NOMO-1 (cell line): ENCODE results near the gene OTUB1.
A peak's percentile ranks its signal among the peaks of the same experiment; 100 is the strongest.

Experiments
- DNase-seq, 2 experiments: peaks; one replicate each; lab custom pipeline; 2025; ENCODE audit not compliant: unreplicated experiment in 2 of 2; lab: John Stamatoyannopoulos, UW

Gene OTUB1

GRCh38 chr11:63974259-63975143 lies 11.7 kb upstream of the OTUB1 start, which contains the start of gene COX8A:
COX8A (plus strand) TSS chr11:63974620; CDS start chr11:63974681, 61 bp downstream.
- DNase-seq = peak; percentile 99 to 100

GRCh38 chr11:63978551-63979239 lies 7.5 kb upstream of the OTUB1 start:
- DNase-seq = no peak

DNA sequence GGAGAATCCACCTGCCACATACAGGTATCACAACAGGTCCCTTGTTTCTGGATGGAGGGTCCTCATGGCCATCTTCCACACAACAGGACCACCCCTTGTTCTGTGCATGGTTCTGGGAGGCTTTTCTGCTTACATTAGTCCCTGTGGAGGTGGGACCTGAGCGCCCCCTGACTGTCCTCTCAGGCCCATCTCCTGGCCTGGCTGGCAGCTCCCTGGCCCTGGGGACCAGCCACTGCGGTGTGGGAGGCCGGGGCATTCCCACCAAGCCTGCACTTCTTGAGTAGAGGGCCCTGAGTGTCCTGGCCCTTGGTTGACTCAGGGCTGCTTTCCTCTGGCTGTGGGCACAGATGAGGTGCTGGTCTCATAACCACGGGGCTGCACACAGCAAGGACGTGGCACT lies 6.8 kb upstream of the OTUB1 start:
- DNase-seq = no peak

DNA sequence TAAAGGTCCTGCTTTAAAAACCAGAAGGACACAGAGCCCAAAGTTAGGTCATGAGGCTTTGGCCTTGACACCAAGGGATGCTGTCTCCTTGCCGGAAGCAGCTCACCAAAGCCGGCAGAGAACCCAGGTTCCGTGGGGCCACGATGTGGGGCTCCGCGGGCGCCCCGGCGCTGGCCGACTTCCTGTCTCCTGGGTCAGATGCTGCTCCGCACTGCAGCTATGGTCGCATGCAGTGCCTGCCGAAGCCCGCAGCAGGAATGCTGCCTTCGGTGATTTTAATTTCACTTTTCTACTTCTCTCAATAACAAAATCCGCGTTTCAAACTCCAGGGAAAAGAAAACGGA lies 454 bp upstream of the OTUB1 start:
- DNase-seq = peak; percentile 38 to 46

GRCh38 chr11:63986932-63987513 lies 785 bp downstream of the OTUB1 start:
- no peak for DNase-seq

DNA sequence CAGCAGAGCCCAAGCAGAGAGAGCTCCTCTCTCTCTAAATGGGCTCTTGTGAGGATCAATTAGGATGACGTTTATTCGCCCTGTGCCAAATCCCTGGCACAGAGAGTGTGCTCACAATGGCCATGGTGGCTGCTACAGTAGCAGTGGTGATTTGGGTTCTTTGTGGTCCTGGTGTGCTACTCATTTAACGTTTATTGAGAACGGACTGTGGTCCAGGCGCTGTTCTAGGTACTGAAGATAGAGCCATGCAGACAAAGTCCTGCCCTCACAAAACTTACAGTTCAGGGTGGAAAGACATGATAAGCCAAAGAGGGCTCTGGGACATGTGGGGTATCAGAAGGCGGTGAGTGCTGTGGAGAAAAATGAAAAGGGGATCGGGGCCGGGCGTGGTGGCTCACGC lies 5.3 kb downstream of the OTUB1 start:
- no peak for DNase-seq

DNA sequence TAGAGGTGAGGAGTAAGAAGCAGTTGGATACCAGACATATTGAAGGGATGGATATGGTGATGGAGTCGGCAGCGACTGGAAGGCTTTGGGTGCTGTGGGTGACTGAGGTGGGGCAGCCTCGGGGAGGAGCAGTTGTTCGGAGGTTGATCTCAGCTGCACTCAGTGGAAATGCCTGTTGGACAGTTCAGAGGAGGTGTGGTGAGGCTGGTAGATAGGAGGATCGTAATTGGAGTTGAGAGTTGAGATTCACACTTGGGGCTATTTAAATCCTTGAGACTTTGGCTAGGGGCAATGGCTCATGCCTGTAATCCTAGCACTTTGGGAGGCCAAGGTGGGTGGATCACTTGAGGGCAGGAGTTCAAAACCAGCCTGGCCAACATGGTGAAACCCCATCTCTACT lies 6.9 kb downstream of the OTUB1 start:
- no peak for DNase-seq

DNA sequence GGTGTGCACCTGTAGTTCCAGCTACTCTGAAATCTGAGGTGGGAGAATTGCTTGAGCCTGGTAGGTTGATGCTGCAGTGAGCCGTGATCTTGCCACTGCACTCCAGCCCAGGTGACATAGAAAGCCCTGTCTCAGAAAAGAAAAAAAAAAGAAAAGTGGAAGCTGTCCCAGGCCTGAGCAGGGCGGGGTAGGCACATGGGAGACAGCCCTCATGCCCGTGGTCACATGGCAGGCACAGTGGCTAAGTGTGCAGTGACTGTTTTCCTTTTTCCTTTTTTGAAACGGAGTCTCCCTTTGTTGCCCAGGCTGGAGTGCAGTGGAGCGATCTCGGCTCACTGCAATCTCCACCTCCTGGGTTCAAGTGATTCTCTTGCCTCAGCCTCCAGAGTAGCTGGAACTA lies 7.8 kb downstream of the OTUB1 start:
- no peak for DNase-seq

- DNase-seq = no peak
Observed at GRCh38 chr11:63996512-63996911, 10.3 kb downstream of the OTUB1 start.

DNA sequence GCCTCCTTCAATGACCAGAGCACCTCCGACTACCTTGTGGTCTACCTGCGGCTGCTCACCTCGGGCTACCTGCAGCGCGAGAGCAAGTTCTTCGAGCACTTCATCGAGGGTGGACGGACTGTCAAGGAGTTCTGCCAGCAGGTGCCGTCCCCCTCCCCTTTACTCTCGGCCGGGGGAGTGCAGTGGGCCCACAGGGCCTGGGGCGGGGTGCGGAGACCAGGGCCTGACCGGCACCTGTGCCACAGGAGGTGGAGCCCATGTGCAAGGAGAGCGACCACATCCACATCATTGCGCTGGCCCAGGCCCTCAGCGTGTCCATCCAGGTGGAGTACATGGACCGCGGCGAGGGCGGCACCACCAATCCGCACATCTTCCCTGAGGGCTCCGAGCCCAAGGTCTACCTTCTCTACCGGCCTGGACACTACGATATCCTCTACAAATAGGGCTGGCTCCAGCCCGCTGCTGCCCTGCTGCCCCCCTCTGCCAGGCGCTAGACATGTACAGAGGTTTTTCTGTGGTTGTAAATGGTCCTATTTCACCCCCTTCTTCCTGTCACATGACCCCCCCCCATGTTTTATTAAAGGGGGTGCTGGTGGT lies 11.0 kb downstream of the OTUB1 start:
- DNase-seq = no peak

GRCh38 chr11:63997801-63998337 lies 11.6 kb downstream of the OTUB1 start:
- no peak for DNase-seq

- DNase-seq = no peak
Observed at GRCh38 chr11:63998558-63999348, 12.5 kb downstream of the OTUB1 start.

- DNase-seq = no peak
Observed at GRCh38 chr11:63999349-64000025, 13.2 kb downstream of the OTUB1 start.

DNA sequence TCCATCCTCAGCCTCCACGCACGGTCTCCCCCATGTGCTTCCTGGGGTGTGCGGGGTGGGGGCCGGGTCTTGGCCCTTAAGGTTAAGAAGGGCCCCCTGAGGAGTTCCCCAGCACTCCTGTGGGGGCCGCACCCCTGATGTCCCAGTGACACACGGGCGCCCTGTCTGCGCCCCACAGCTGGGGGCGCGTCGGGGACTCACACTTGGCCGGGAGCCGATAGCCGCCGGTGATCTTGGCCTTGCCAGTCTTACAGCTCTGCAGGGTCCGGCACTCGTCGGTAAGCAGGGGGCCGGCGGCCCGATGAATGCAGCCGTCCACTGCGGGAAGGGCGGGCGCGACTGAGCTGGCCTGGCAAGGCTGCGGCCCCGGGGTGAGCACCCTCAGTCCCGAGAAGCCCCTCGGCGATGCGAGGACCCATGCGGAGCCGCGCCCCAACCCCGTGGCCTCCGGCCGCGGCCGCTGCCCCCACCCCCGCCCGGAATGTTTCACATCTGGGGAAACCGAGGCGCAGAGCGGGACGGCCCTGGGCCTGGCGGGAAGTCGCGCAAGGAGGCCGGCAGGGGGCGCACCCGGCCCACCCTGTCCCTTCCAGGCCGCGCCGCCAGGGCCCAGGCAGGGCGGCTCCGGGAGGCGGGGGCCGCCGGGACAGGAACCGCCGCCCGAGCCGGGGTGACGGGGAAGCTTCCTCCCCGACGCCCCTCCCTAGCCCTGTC lies 13.9 kb downstream of the OTUB1 start:
- peak in 1 of 2 experiments; percentile 26 for DNase-seq

DNA sequence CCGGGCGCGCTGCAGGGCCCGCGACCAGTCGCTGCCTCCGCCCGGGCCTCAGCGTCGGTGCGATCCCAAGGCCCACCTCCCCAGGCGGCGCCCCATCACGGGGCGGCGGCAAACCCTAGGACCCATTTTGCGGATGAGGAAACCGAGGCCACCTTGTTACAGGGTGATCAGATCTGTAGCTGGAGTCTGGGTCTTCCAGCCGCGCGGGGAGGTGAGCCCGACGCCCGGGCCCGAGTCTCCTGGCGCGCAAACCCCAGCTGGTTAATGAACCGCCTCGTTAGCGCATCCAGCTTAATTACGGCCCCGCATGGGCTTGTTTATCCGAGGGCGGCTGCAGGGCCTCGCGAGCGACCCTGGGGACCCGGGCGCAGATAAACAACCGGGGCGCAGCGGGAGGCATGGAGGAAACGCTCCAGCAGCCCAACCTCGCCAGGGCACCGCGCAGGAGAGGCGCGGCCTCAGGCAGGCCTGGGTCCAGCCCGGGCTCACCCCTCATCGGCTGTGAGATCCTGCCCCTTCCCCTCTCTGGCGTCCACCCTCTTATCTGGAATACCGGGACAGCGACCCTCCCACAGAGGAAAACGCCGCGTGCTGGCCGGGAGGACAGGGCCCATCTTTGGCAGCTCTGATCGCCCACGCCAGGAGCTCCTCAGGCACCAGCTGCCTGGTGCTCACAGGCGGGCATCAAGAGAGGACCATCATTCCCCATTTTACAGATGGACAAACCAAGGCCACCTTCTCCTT lies 14.7 kb downstream of the OTUB1 start:
- DNase-seq = no peak

DNA sequence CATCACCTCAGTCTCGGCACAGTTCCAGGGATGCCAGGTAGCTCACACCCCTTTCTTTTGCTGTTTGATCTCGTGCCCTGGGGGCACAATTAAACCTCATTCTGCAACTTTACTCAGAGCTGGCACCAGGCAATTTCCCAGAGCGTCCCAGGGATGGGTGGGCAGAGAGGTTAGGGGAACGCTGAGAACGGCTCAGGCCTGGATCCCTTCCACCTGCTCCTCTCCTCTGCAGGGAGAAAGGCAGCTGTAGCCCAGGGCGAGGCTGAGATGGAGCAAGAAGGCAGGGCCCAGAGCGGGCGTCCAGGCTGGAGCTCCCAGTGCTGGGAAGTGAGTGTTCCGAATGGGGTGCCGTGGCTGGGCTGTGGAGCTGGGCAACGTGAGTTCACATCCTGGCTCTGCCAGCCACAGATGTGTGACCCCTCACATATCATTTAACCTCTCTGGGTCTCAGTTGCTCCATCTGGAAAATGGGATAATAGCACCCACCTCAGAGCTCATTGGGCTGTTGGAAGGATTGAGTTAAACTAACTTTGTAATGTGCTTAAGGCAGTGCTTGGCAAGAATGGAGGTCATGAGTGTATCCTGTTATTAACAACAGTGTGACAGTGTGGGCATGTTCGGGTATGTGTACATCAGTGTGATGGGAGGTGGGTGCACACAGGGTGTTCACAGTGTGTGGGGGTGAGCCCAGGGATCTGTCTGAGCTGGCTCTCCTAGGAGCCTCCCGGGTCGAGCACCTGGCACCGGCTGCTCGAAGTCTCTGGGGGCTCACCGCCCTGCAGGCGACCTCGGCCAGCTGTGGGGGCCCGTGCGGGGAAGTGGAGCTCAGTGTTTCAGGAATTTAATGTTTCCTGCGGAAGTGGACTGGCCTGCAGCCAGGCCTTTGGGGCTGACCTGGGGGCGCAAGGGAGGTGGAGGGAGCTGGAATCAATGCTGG lies 15.5 kb downstream of the OTUB1 start:
- DNase-seq = no peak

- DNase-seq = no peak
Observed at GRCh38 chr11:64003807-64004589, 17.8 kb downstream of the OTUB1 start.
